ENCODE data around the gene MUC5B.
"Not testable (repeated sequence)": the region's sequence is repeated elsewhere in the genome, so short reads cannot be mapped to it uniquely, and the experiment has no call there.

The MUC5B gene

DNA sequence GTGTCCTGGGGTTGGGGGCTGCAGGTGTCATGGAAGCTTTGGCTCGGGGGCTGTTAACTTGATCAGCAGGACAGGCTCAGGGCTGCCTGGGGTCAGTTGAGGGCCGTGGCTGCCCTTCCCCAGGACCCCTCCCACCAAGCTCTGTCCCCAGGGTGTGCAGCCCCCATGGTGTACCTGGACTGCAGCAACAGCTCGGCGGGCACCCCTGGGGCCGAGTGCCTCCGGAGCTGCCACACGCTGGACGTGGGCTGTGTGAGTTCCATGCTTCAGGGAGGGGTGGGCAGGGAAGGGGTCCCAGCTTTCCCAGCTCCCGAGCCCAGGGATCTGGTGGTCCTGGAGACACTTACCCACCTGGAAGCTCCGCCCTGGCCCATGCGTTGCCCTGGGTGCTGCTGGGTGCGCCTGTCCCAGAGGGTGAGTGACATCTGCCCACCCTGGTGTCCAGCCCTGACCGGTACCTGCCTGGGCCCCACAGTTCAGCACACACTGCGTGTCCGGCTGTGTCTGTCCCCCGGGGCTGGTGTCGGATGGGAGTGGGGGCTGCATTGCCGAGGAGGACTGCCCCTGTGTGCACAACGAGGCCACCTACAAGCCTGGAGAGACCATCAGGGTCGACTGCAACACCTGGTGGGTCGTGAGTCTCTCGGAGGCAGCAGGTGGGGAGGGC is 11.3 kb downstream of the MUC5B start:
- DNase-seq, result no peak

DNA sequence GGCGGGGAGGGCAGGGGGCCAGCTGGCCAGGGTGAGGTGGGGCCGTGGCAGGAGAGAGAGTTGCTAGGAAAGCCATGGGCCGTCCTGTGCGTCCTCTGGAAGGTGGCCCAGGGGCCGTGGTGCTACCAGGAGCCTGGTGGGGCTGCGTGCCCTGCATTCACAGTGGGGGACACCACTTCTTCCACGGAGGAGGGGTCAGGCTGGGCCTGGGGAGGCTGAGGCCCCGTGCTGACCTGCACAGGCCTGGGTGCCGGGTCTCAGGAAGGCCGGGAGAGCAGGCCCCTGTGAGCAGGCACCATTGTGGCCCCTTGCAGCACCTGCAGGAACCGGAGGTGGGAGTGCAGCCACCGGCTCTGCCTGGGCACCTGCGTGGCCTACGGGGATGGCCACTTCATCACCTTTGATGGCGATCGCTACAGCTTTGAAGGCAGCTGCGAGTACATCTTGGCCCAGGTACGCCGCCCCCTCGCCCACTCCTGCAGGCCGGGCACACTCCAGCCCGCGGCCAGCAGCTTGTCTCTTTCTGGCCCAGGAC is 12.0 kb downstream of the MUC5B start:
- no peak for DNase-seq

DNA sequence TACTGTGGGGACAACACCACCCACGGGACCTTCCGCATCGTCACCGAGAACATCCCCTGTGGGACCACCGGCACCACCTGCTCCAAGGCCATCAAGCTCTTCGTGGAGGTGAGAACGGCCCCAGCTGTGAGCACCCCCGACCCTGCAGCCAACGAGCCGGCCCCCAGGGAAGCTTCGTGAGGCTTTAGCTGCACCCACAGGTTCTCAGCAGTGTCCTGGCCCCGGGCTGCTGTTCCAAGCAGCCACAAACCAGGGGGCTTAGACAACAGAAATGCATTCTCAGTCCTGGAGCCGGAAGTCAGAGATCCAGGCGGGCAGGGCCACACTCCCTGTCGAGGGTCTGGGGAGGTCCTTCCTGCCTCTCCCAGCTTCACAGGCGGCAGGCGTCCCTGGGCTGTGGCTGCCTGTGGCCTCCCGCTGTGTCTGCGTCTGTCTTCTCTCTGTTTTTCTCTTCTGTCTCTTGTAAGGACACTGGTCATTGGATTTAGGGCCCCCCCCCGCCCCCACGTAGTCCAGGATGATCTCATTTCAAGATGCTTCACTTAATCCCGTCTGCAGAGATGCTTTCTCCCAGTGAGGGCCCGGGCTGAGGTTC is 12.5 kb downstream of the MUC5B start:
- no peak for DNase-seq

- no peak for DNase-seq
Measured at GRCh38 chr11:1235901-1236315, 13.0 kb downstream of the MUC5B start.

DNA sequence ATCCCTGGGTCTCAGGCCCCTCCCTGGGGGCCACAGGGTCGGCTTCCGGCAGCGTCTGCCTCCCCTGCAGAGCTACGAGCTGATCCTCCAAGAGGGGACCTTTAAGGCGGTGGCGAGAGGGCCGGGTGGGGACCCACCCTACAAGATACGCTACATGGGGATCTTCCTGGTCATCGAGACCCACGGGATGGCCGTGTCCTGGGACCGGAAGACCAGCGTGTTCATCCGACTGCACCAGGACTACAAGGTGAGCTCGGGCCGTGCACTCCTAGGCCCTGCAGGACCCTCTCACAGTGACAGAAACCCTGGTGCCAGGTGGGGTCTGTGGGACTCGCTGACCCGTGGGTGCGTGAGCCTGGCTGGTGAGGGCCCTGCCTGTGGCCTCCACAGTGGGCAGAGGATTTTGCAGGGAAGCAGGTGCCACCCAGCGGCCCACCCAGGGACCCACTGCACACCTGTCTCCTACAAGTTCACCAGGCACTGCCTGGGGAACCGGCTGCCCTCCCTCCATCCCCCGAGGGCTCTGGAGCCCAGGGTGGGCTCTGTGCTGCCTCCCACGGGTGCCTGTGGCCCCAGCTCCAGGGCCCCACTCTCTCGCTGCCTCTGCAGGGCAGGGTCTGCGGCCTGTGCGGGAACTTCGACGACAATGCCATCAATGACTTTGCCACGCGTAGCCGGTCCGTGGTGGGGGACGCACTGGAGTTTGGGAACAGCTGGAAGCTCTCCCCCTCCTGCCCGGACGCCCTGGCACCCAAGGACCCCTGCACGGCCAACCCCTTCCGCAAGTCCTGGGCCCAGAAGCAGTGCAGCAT is 13.7 kb downstream of the MUC5B start:
- DNase-seq, result no peak

GRCh38 chr11:1237128-1237580 is 14.3 kb downstream of the MUC5B start:
- DNase-seq, result no peak

DNA sequence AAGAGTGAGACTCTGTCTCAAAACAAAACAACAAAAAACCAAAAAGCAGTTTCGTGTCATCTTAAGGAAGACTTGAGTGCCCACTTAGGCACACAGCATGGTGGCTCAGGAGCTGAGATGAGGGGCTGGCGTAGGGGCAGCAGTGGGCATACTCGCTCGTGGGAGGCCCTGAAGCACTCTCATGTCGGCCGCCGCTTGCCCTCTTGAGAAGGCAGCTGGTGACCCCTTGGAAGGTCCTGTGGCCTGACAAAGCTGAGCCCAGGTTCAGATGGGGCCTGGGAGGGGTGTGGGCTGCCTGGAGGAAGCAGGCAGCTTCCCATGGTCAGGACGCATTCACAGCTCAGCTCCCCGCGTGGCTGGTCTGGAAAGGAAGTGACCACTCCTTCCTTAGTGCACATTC is 15.0 kb downstream of the MUC5B start:
- DNase-seq, result no peak

DNA sequence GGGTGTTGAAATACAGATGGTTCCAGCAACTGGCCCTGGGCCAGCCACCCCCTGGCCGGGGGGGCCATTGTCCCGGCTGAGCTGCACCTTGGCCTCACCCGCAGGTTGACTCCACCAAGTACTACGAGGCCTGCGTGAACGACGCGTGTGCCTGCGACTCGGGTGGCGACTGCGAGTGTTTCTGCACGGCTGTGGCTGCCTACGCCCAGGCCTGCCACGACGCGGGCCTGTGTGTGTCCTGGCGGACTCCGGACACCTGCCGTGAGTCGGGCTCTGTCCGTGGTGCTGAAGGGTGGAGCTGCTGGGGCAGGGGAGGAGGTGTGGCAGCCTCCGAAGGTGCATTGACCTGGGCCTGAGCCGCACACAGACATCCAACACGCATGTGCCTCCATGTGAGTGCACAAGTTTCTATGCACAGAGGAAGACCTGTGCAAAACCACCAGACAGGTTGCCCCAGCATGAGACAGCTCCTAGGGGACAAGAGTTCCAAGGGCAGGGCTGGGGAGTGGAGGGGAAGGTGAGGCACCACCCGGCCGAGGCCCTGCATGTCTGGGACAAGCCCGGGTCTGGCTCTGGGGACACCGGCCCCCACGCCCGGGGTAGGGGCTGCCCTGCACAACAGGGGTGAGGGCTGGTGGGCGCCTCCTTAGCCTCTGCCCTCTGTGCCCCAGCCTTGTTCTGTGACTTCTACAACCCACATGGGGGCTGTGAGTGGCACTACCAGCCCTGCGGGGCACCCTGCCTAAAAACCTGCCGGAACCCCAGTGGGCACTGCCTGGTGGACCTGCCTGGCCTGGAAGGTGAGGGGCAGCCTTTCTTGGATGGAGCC is 16.1 kb downstream of the MUC5B start:
- no peak for DNase-seq

- DNase-seq, result no peak
Measured at GRCh38 chr11:1239596-1240205, 16.8 kb downstream of the MUC5B start.

DNA sequence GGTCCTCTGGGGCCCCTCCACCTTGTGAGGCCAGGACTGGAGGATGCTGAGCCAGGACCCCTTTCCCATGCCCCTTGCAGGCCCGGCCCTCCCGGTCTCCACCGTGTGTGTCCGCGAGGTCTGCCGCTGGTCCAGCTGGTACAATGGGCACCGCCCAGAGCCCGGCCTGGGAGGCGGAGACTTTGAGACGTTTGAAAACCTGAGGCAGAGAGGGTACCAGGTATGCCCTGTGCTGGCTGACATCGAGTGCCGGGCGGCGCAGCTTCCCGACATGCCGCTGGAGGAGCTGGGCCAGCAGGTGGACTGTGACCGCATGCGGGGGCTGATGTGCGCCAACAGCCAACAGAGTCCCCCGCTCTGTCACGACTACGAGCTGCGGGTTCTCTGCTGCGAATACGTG is 17.9 kb downstream of the MUC5B start:
- DNase-seq, result no peak

- no peak for DNase-seq
Measured at GRCh38 chr11:1241706-1242105, 18.8 kb downstream of the MUC5B start.

- no peak for DNase-seq
Measured at GRCh38 chr11:1242289-1242688, 19.4 kb downstream of the MUC5B start.

DNA sequence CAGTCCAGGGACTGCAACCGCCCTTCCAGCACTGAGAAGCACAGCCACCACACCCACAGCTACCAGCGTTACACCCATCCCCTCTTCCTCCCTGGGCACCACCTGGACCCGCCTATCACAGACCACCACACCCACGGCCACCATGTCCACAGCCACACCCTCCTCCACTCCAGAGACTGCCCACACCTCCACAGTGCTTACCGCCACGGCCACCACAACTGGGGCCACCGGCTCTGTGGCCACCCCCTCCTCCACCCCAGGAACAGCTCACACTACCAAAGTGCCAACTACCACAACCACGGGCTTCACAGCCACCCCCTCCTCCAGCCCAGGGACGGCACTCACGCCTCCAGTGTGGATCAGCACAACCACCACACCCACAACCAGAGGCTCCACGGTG is 19.9 kb downstream of the MUC5B start:
- not testable (repeated sequence) for DNase-seq

DNA sequence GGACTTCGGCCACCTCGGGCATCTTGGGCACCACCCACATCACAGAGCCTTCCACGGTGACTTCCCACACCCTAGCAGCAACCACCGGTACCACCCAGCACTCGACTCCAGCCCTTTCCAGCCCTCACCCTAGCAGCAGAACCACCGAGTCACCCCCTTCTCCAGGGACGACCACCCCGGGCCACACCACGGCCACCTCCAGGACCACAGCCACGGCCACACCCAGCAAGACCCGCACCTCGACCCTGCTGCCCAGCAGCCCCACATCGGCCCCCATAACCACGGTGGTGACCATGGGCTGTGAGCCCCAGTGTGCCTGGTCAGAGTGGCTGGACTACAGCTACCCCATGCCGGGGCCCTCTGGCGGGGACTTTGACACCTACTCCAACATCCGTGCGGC is 20.7 kb downstream of the MUC5B start:
- not testable (repeated sequence) for DNase-seq

DNA sequence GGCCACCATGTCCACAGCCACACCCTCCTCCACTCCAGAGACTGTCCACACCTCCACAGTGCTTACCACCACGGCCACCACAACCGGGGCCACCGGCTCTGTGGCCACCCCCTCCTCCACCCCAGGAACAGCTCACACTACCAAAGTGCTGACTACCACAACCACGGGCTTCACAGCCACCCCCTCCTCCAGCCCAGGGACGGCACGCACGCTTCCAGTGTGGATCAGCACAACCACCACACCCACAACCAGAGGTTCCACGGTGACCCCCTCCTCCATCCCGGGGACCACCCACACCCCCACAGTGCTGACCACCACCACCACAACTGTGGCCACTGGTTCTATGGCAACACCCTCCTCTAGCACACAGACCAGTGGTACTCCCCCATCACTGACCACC is 21.7 kb downstream of the MUC5B start:
- DNase-seq, result not testable (repeated sequence)

DNA sequence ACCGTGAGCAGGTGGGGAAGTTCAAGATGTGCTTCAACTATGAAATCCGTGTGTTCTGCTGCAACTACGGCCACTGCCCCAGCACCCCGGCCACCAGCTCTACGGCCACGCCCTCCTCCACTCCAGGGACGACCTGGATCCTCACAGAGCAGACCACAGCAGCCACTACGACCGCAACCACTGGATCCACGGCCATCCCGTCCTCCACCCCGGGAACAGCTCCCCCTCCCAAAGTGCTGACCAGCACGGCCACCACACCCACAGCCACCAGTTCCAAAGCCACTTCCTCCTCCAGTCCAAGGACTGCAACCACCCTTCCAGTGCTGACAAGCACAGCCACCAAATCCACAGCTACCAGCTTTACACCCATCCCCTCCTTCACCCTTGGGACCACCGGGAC is 22.9 kb downstream of the MUC5B start:
- not testable (repeated sequence) for DNase-seq

DNA sequence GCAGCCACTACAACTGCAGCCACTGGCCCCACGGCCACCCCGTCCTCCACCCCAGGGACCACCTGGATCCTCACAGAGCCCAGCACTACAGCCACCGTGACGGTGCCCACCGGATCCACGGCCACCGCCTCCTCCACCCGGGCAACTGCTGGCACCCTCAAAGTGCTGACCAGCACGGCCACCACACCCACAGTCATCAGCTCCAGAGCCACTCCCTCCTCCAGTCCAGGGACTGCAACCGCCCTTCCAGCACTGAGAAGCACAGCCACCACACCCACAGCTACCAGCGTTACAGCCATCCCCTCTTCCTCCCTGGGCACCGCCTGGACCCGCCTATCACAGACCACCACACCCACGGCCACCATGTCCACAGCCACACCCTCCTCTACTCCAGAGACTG is 23.4 kb downstream of the MUC5B start:
- DNase-seq, result not testable (repeated sequence)

GRCh38 chr11:1247026-1247425 is 24.2 kb downstream of the MUC5B start:
- not testable (repeated sequence) for DNase-seq

DNA sequence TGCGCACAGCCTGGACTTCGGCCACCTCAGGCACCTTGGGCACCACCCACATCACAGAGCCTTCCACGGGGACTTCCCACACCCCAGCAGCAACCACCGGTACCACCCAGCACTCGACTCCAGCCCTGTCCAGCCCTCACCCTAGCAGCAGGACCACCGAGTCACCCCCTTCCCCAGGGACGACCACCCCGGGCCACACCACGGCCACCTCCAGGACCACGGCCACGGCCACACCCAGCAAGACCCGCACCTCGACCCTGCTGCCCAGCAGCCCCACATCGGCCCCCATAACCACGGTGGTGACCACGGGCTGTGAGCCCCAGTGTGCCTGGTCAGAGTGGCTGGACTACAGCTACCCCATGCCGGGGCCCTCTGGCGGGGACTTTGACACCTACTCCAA is 26.1 kb downstream of the MUC5B start:
- not testable (repeated sequence) for DNase-seq

DNA sequence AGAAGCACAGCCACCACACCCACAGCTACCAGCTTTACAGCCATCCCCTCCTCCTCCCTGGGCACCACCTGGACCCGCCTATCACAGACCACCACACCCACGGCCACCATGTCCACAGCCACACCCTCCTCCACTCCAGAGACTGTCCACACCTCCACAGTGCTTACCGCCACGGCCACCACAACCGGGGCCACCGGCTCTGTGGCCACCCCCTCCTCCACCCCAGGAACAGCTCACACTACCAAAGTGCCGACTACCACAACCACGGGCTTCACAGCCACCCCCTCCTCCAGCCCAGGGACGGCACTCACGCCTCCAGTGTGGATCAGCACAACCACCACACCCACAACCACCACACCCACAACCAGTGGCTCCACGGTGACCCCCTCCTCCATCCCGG is 27.5 kb downstream of the MUC5B start:
- DNase-seq, result not testable (repeated sequence)

- no peak for DNase-seq
Measured at GRCh38 chr11:1251236-1251770, 28.4 kb downstream of the MUC5B start.
